Cardiac septum (tissue), 1 donor: Measurements from ENCODE around the gene STYXL1. TPM values are rescaled to one million over a fixed set of nuclear protein-coding genes. Genes with fewer than 3 reads are reported as not detected.

Source experiments
- DNase-seq: peaks from one replicate; pipeline ENCODE4 v3.0.0-alpha.2; 2020; ENCODE audit warnings: low spot score
- intact Hi-C: fragments of 100-400 bp; cut with DNase I; formaldehyde crosslinking; loops from one replicate; pipeline ENCODE4 v1.14.0; 2022
- total RNA-seq: library from RNA; stranded (reverse); fragmentation: NEBNext Ultra II Directional; extraction: Animal tissue kit (Norgen Biotek cat#: 25700); gene quantifications from one replicate; pipeline ENCODE4 v1.2.1, GENCODE V29; 2021
- donor health status: DM: no; HTN: no; CAD: no.

Gene STYXL1
- total RNA-seq, 1 donor from 2014 or later = 16.1 TPM

DNA sequence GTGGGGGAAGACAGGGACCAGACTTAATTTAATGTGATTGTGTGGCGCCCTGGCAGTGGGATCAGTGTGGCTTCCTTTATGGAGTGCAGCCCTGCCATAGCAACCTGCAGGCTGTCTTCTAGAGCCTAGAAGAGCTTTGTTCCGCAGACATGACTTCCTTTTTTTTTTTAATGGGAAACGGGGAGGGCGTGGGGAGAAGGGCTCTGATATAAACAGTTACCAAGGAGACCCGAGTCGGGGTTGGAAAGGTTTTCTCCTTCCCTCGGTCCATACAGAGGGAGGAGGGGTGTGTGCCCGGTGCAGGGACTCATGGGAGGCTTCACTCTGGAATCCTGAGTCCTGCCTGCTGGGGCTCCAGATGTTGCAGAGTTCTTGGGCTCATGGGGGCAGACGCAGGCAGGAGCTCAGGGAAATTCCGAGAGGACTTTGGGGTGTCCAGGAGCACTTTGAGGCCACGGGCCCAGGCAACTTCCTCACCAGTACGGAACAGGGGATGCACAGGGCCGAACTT, 80.3 kb downstream of the STYXL1 start:
- DNase-seq = no peak
- intact Hi-C loops = loop anchor here (5.0 kb wide), 2 partner anchors 50 to 90 kb away; partner anchors contain the start of genes POR and RHBDD2

DNA sequence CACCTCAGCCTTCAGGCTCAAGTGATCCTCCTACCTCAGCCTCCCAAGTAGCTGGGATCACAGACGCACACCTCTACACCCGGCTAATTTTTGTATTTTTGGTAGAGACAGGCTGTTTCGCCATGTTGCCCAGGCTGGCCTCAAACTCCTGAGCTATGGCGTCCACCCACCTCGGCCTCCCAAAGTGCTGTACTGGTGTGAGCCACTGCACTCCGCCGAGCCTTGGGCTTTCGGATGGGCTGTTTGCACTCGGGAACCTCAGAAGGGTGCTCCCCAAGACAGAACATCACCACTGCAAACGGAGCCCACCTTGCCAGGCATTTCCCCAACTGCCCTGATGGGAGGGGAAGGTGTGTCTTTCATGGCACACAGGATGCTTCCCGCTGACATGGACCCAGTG, 80.7 kb downstream of the STYXL1 start:
- peak; percentile 51 for DNase-seq
- intact Hi-C loops = loop anchor here (5.0 kb wide), 2 partner anchors 50 to 90 kb away; partner anchors contain the start of genes POR and RHBDD2

DNA sequence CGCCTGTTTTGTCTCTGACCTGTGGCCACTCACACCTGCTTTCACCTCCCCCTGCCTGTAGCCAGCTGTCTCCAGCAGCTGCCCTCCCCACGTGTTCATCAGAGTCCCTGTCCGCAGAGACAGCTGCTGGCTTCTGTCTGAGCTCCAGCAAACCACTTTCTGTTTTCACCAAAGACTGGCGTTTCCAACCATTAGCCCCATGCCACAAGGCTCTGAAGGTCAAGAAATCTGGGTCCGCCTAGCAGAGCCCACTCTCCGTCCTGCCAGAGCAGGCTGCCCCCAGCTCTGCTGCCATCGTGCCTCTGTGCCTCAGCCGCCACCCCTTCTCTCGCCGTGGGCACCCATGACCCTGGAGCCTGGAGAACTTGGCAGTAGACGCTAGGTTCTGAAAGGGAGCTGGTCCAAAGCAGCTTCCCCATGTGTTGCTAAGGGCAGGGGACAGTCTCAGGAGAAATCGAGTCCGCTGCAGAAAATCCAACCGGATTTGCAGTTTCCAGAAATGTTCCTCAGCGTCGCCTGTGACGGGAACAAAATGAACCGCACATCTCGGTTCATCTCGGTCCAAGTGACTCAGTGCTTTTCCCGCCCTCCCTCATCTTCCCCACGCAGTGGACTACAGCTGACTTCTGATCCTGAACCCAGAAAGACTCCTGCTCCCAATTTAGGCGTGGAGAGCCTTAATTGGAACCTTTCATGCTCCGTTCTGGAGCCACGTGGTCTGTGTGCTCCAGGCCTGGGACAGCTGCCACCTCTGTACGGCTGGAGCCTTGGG, 81.4 kb downstream of the STYXL1 start:
- no peak for DNase-seq
- intact Hi-C loops = loop anchor here (5.0 kb wide), 2 partner anchors 49 to 89 kb away; partner anchors contain the start of genes POR and RHBDD2

DNA sequence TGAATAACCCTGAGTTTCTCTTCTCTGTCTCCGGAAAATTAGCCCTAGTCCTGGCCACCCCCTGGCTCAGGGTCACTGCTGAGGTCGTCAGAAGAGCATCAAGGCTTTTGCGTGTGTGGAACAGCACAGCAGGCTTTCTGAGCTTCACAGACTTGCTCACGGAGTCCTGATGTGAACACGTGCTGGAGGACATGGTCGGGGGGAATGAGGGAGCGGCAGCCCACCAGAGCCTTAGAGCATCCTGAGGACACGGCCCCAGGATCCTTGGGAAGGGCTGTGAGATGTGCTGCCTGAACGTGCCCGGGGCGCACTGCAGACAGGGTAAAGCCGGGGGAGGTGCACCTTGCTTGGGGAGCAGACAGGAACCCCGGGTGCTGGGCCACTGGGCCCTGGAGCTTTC, 82.2 kb downstream of the STYXL1 start:
- no peak for DNase-seq
- intact Hi-C loops = loop anchor here (5.0 kb wide), 2 partner anchors 48 to 88 kb away; partner anchors contain the start of genes POR and RHBDD2

DNA sequence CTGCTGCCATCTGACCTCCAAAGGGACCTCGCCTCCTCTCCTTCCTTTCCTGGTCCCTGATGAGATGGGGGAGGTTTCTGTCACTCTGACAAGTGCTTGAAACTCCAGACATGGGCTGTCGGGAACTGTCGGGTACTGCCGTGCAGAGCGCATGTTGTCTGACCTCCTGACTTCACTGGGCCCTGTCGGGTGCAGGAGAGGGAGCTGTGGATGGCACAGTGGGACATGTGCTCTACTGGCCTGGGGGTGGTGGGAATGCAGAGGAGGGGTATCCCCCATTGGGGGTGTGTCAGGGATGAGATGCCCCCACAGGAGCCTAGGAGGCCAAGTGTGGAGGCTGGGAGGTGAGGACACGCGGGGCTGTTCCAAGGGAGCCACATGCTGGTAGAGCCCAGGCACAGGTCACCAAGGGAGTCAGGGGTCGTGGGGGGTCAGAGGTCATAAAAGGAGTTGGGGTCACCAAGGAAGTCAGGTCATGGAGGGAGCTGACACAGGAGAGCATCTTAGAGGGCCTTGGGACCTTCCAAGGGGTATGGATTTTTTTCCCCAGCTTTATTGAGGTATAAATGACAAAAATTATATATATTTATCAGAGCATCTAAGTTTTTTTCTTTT, 84.3 kb downstream of the STYXL1 start:
- intact Hi-C loops = loop anchor here (5.0 kb wide), 1 partner anchor 49 kb away; no protein-coding TSS in a partner anchor
- DNase-seq = no peak

DNA sequence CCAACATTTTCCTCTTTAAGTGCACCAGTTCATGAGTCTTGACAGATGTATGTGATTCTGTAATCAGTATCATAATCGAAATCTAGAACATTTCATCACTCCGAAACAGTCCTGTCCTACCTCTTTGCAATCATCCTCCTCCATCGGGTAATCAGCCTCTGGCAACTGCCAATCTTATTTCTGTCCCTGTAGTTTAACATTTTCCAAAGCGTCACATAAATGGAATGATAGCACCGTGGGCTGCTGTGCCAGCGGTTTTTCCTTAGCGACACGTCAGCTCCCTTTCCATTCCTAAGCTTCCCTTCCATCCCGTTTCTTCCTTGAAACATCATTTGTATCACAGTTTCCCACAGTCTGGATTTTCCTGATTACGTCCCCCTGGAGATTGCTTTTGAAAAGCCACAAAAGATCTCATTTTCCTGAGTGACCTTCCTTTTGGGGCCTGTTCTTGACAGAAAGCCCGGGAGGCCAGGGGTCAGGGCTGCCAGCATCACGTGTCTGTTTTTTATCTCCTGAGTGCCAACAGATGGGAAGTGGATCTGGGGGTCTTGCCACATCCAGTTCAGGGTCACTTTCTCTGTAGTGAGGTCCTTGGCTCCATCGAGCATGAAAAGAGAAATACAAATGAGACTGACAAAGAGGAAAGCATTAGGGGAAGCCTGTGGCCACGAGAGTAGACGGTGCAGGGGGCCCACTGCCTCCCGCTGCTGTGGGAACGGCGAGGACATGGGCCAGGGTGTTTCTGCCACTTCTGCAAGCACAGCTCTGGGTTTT, 85.0 kb downstream of the STYXL1 start:
- DNase-seq = no peak
- intact Hi-C loops = loop anchor here (5.0 kb wide), 1 partner anchor 50 kb away; no protein-coding TSS in a partner anchor

DNA sequence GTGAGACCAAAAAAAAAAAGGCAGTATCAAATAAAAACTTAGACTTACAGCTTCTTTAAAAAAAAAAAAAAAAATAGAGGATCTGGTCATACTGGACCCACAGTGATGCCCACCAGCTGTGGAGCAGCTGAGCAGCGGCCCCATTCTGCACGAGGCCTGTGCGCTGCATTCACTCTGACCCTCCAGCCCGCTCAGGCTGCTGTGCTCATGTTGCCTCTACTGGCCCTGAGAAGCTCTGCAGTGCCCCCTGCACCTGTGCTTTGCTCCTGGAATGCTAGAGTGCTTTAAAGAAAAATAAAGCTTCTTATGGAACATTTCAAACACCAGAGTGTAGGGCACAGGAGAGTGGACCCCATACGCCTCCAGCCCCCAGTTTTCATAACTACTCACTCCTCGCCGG, 86.6 kb downstream of the STYXL1 start:
- intact Hi-C loops = loop anchor here (5.0 kb wide), 1 partner anchor 51 kb away; no protein-coding TSS in a partner anchor
- no peak for DNase-seq

DNA sequence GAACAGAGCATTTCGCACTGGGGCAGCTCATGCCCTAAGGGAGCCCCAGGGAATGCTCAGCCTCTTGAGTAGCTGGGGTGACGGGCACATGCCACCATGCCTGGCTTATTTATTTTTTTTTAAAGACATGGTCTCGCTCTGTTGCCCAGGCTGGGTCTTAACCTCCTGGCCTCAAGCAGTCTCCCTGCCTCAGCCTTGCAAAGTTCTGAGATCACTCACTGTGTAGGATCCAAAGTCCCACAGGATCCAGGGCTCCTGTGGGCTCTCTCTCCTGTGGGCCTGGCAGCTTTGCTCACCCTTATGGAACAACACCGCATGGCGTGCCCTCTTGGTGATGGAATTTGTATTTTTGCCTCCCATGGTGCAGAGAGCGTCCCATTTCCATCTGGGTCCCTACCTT, 87.4 kb downstream of the STYXL1 start:
- intact Hi-C loops = loop anchor here (5.0 kb wide), 1 partner anchor 52 kb away; no protein-coding TSS in a partner anchor
- DNase-seq = no peak

DNA sequence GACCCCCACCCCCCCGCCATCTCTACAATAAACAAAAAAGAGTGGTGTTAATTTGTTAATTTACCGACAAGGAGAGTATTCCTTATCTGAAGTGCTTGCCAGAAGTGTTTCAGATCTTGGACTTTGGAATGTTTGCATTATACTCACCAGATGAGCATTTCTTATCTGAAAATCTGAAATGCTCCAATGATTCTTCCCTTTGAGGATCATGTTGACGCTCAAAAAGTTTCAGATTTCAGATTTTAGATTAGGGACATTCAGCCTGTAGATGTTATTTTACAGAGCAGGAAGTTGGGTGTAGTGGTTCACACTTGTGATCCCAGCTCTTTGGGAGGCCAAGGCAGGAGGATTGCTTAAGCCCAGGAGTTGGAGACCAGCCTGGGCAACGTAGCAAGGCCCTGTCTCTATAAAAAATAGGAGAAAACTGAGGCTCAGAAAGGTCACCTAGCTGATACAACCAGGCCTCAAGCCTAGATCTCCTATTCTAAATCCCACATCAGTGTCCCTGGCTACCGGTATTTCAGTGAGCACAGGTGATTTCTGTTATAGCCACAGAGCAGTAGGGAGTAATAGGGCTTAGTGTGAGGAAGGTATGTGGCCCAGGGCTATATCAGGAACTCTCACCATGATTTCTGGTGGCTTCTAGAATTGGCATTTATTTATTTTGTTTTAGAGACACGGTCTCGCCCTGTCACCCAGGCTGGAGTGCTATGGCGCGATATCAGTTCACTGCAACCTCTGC, 88.8 kb downstream of the STYXL1 start:
- DNase-seq = no peak
- intact Hi-C loops = no loop called here

DNA sequence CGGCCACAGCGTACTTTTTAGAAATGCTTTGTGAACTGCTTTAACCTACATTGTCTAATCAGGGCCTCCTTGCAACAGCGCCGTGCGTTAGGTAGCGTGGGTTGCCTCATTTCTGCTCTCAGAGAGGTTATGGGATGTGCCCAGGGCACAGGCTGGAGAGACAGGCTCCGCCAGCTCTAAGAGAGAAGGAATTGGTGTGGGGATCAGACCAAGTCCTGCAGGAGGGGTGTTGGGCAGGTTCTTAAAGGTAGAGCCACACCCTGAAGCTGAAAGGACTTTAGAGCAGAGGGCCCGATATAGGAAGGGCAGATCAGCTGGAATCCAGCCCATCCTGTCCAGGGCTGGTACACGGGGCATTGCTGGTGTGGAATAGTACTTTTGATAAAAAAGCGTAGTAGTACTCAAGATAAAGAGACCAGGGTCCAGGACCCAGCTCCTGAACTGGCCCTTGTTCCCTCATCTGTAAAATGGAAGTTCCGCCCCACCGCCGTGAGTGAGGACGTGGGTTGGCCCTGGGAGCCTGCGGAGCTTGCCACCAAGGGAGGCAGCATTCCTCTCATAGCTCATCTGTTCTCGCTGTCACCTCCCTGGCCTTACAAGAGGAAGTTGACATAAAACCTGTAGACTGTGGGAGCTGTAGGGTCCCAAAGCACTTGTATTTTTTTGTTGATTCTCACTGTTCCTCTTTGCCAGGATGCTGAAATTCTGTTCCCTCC, 90.6 kb downstream of the STYXL1 start:
- DNase-seq = no peak
- intact Hi-C loops = no loop called here

DNA sequence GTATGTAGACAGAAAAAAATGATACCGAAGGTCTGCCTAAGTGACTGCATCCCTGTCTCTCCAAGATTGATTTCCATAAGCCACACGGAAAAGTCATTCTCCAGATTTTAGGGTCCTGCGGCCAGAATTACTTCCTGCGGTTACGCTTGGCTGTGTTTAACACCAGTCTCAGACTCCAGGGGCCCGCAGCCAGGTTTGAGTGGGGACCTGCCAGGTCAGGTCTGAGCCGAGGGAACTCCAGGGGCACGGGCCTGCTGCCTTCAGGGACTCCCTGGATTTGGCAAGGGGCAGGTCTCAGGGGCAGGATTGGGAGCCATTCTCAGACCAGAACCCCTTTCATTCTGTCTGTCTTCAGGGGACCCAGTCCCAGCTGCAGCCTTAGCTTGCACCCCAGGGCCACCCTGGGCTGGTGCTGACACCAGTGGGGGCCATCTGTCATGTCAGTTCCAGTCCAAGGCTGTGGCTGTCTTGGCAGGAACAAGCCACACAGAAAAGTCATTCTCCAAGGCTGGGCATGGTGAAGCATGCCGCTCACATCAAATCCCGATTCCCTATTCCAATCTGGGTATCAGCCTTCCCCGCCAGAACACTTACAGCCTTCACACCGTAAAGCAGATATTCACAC, 92.4 kb downstream of the STYXL1 start:
- no peak for DNase-seq
- intact Hi-C loops = no loop called here

DNA sequence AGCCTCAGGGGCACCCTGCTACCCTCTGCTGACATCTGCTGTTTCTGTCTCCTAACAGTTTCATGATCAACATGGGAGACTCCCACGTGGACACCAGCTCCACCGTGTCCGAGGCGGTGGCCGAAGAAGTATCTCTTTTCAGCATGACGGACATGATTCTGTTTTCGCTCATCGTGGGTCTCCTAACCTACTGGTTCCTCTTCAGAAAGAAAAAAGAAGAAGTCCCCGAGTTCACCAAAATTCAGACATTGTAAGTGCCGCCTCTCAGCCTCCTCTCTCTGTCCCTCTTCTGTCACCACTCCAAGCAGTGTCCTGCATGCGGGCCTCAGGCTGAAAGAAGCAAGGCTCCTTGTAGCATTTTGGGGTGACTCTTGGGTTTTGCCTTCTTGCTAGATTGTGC, 93.9 kb downstream of the STYXL1 start:
- intact Hi-C loops = no loop called here
- no peak for DNase-seq

DNA sequence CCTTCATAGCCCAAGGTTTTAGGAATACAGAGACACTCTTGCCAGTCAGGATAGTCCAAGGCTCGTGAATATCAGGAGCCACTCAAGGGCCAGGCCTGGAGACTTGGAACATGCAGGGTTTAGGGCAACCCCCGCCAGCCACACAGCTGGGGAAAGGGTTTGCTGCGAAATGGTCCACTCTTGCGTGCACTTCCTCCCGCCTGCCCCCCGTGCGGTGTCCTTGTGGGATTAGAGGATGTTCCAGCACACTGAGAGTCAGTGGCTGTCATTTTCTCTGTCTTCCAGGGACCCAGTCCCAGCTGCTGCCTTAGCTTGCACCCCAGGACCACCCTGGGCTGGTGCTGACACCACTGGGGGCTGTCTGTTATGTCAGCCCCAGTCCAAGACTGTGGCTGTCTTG, 94.4 kb downstream of the STYXL1 start:
- no peak for DNase-seq
- intact Hi-C loops = no loop called here

DNA sequence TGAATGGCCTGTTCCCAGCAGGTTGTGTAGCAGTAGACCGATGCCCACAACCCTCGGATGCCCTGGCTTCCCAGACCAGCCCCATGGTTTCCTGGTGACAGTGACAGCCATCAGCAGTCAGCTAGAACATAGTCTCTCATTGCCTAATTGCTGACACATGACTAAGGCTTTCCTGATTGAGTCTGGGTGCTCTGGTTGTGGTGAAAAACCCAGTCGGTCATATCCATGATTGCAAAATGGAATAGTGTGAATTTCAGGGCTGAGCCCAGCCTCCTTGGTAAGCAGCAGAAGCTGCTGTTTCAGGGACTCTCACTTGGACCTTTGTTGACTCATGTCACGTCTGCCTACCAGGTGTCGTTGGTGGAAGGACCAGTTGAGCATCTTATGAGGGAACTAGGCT, 96.3 kb downstream of the STYXL1 start:
- peak; percentile 85 for DNase-seq
- intact Hi-C loops = no loop called here

DNA sequence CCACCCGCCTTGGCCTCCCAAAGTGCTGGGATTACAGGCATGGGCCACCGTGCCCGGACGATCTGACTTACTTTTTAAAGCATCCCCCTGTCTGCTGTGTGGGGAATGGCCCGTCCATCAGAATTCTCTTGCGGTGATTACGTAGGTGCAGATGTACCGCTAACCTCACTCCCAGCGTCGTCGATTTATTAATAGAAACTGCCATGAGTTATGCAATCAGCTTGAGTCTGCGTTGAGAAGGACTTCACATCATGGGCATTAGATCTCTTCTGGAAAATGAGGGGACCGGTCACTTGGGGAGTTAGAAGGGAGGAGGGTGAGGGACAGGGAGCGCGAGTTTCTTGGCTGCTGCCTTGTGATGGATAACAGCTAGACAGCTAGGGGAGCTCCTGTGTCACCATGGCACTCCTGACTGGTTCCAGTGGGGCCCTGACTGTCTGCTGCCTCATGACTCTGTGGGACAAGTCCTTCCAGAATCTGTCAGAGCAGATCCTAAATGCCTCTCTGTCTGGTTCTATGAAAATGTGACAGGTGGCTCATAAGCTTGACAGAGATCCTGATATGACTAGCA, 97.6 kb downstream of the STYXL1 start:
- intact Hi-C loops = no loop called here
- no peak for DNase-seq

DNA sequence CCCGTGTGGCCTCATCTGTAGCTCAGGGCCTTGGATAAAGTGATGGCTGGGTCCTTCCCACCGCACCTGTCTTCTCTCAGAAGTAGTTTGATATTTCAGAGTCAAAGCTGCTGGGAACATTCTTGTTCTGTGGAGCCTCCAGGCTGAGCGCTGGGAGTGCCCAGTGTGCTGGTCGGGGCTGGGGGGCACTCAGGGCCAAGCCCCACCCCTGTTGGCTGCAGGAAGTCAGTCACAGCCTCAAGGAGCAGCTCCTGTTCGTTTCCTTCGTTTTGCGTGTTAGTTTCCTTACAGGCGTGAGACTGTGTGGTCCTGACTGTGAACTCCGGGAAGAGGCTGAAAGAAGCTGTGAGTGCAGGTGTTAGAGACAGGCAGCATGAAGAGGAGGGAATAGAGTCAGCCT, 99.6 kb downstream of the STYXL1 start:
- no peak for DNase-seq

More for the DNA sequence above, 99.6 kb downstream of the STYXL1 start:
- intact Hi-C loops = loop anchor here (5.0 kb wide), 2 partner anchors 49 to 69 kb away; no protein-coding TSS in a partner anchor
